ENCODE results near the gene GRIN2C. TPM values are rescaled to one million over a fixed set of nuclear protein-coding genes. Genes with fewer than 3 reads are reported as not detected.

GRIN2C gene
- total and polyA plus RNA-seq, 9 of the 15 experiments (the other 6 are each of a cell fraction or from before 2014, with no cell fraction given), result under 0.01 to 0.33 (median 0.10) TPM; not detected in 2

- TF ChIP-seq TSHZ1 (CRISPR knock-in tag; IDR thresholded peaks at IDR 0.05) (no peak), CTCF (IDR thresholded peaks at IDR 0.05 in 2 of 3, conservative IDR thresholded peaks at IDR 0.05 in 1 of 3; ENCODE audit: insufficient read depth in 2 of 3, low read depth in 1 of 3, low read length in 3 of 3) (no peak)
These were observed 55.7 kb downstream of the GRIN2C start (continued) for GRCh38 chr17:74803971-74804370.

GRCh38 chr17:74803388-74803930 lies 56.2 kb downstream of the GRIN2C start:
- 81% methylated on average over 12 of the region's 12 CpGs for WGBS (ENCODE audit: insufficient coverage, low coverage, missing lambda C conversion rate)
- BruUV-seq (replicated peaks), result no TSS peak
- no peak for ATAC-seq
- Histone ChIP-seq H3K9ac (ENCODE audit: insufficient read depth in 1 of 2, low read depth in 2 of 2, low read length in 2 of 2) (no peak overlapping the region), H3K27ac (ENCODE audit: extremely low read depth, low read depth, low read length) (no peak overlapping the region), H3K36me3 (ENCODE audit: control insufficient read depth, insufficient read depth, low read length) (peaks cover 3% of the 10 kb centered on the region; the same call in 2 of the 3 replicates), H2AFZ (ENCODE audit: low read depth, low read length) (no peak overlapping the region), H3K9me1 (ENCODE audit: control insufficient read depth, insufficient read depth, low read length) (no peaks in the 10 kb centered on the region), H3K79me2 (ENCODE audit: control insufficient read depth, insufficient read depth, low read length) (no peaks in the 10 kb centered on the region), H3K27me3 (ENCODE audit: control insufficient read depth in 2 of 2, insufficient read depth in 2 of 2, low read length in 2 of 2) (no peaks in the 10 kb centered on the region), H3K4me1 (replicated peaks in 1 of 2; ENCODE audit: control insufficient read depth in 2 of 2, insufficient read depth in 2 of 2, low read length in 2 of 2) (no peaks in the 10 kb centered on the region), H3K4me2 (ENCODE audit: insufficient read depth, low read length) (no peak overlapping the region), H3K9me3 (replicated peaks; ENCODE audit: control insufficient read depth, insufficient read depth, low read depth, low read length) (no peaks in the 10 kb centered on the region), H3K4me3 (no peak overlapping the region), H4K20me1 (replicated peaks; ENCODE audit: control insufficient read depth, insufficient read depth, low read length) (peaks cover 6% of the 10 kb centered on the region)
- intact Hi-C loops (cut with micrococcal nuclease), result no loop called here
- no peak for DNase-seq (ENCODE audit: extremely low read depth in 1 of 4, low spot score in 3 of 4)
- in situ Hi-C loops (cut with MboI), result no loop called here
- TF ChIP-seq, protein P1, sequence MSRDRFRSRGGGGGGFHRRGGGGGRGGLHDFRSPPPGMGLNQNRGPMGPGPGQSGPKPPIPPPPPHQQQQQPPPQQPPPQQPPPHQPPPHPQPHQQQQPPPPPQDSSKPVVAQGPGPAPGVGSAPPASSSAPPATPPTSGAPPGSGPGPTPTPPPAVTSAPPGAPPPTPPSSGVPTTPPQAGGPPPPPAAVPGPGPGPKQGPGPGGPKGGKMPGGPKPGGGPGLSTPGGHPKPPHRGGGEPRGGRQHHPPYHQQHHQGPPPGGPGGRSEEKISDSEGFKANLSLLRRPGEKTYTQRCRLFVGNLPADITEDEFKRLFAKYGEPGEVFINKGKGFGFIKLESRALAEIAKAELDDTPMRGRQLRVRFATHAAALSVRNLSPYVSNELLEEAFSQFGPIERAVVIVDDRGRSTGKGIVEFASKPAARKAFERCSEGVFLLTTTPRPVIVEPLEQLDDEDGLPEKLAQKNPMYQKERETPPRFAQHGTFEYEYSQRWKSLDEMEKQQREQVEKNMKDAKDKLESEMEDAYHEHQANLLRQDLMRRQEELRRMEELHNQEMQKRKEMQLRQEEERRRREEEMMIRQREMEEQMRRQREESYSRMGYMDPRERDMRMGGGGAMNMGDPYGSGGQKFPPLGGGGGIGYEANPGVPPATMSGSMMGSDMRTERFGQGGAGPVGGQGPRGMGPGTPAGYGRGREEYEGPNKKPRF (IDR thresholded peaks at IDR 0.05; ENCODE audit: low read depth, low read length), result no peak
- TF ChIP-seq PCBP1 (IDR thresholded peaks at IDR 0.05; ENCODE audit: low read depth, low read length, poor library complexity, severe bottlenecking) (no peak), TAF15 (IDR thresholded peaks at IDR 0.05; ENCODE audit: low read depth, low read length) (no peak), MTF1 (CRISPR knock-in tag; IDR thresholded peaks at IDR 0.05; ENCODE audit: borderline replicate concordance) (no peak)
- POLR2A ChIA-PET, result interaction anchor here (0.5 kb wide), 1 partner anchor 975 kb away, joined by 3 read pairs; no protein-coding TSS in a partner anchor
- CTCF ChIA-PET (ENCODE audit: low intra/inter-chr PET ratio), result no interaction called here
- FAIRE-seq, result no peak

Data from K562 (cell line).